ENCODE results near the gene HSP90B1. TPM values are rescaled to one million over a fixed set of nuclear protein-coding genes. Genes with fewer than 3 reads are reported as not detected.

HSP90B1 gene
- total RNA-seq, 1 experiment from 2014 or later, result 864 TPM

- no peak for TF ChIP-seq AFF4 (CRISPR knock-in tag; IDR thresholded peaks at IDR 0.05; ENCODE audit: borderline replicate concordance)
Observed at GRCh38 chr12:103913100-103913499, 17.1 kb upstream of the HSP90B1 start (continued).

GRCh38 chr12:103915306-103915705 lies 14.9 kb upstream of the HSP90B1 start:
- H3K9me3 Mint-ChIP-seq, result 0 out of 2 replicates have a peak, but pooled peaks cover 4% of the 10 kb centered on the region
- ChIA-PET CTCF (interaction anchor here (2.0 kb wide), 1 partner anchor 283 kb away, joined by 7 read pairs; no protein-coding TSS in a partner anchor), POLR2A (no interaction called here)
- H3K27me3 Mint-ChIP-seq (ENCODE audit: low read depth), result no peaks in the 10 kb centered on the region; the same call in none of the 2 replicates
- H3K36me3 Mint-ChIP-seq, result no peaks in the 10 kb centered on the region
- no peak overlapping the region for H3K4me3 Mint-ChIP-seq
- H3K27ac Mint-ChIP-seq, result no peak overlapping the region
- no peaks in the 10 kb centered on the region for H3K4me1 Mint-ChIP-seq
- DNase-seq (ENCODE audit: low spot score) (no peak), ATAC-seq (no peak)
- TF ChIP-seq GRHL2 (CRISPR knock-in tag; IDR thresholded peaks at IDR 0.05; ENCODE audit: insufficient replicate concordance, severe bottlenecking), result no peak

GRCh38 chr12:103917873-103918272 lies 12.3 kb upstream of the HSP90B1 start:
- CTCF ChIA-PET, result interaction anchor here (1.3 kb wide), 1 partner anchor 343 kb away, joined by 5 read pairs; no protein-coding TSS in a partner anchor
- TF ChIP-seq E2F1 (CRISPR knock-in tag; IDR thresholded peaks at IDR 0.05) (no peak), CBFB (CRISPR knock-in tag; IDR thresholded peaks at IDR 0.05; ENCODE audit: low read depth) (no peak), ZNF121 (CRISPR knock-in tag; IDR thresholded peaks at IDR 0.05) (no peak), RELA (CRISPR knock-in tag; IDR thresholded peaks at IDR 0.05; ENCODE audit: borderline replicate concordance) (no peak), CREM (CRISPR knock-in tag; IDR thresholded peaks at IDR 0.05) (no peak), NR1H2 (CRISPR knock-in tag; IDR thresholded peaks at IDR 0.05) (no peak), AR (CRISPR knock-in tag; IDR thresholded peaks at IDR 0.05) (no peak), CDX4 (CRISPR knock-in tag; IDR thresholded peaks at IDR 0.05; ENCODE audit: borderline replicate concordance) (no peak), ZSCAN18 (CRISPR knock-in tag; IDR thresholded peaks at IDR 0.05) (no peak), ZNF532 (CRISPR knock-in tag; IDR thresholded peaks at IDR 0.05; ENCODE audit: borderline replicate concordance) (no peak), SMAD3 (CRISPR knock-in tag; IDR thresholded peaks at IDR 0.05; ENCODE audit: borderline replicate concordance) (no peak), TEAD4 (CRISPR knock-in tag; IDR thresholded peaks at IDR 0.05) (no peak), ZBTB43 (CRISPR knock-in tag; IDR thresholded peaks at IDR 0.05) (no peak), GTF2I (CRISPR knock-in tag; conservative IDR thresholded peaks at IDR 0.05) (no peak), ZNF671 (CRISPR knock-in tag; IDR thresholded peaks at IDR 0.05) (no peak)

More at GRCh38 chr12:103917873-103918272, 12.3 kb upstream of the HSP90B1 start:
- POLR2A ChIA-PET, result interaction anchor here (1.0 kb wide), 1 partner anchor 12 kb away, joined by 4 read pairs; the partner anchor contains the start of gene HSP90B1
- Mint-ChIP-seq H3K4me3 (no peak overlapping the region), H3K36me3 (no peaks in the 10 kb centered on the region), H3K4me1 (no peaks in the 10 kb centered on the region), H3K27me3 (ENCODE audit: low read depth) (no peaks in the 10 kb centered on the region; the same call in 1 of the 2 replicates), H3K9me3 (0 out of 2 replicates have a peak, but pooled peaks cover 4% of the 10 kb centered on the region), H3K27ac (no peak overlapping the region)
- no peak for DNase-seq (ENCODE audit: low spot score)
- ATAC-seq, result no peak
